Glomerular endothelial cell (primary cell): ENCODE measurements around the gene ACTG2. TPM values are rescaled to one million over a fixed set of nuclear protein-coding genes. Genes with fewer than 3 reads are reported as not detected.
"Not testable (repeated sequence)": the region's sequence is repeated elsewhere in the genome, so short reads cannot be mapped to it uniquely, and the experiment has no call there.

Experiments
- DNase-seq: peaks from one replicate; pipeline ENCODE4 v3.0.0-alpha.2; 2011; ENCODE audit warnings: low read depth, low spot score; ENCODE audit errors: extremely low read depth
- total RNA-seq: library from RNA; depleted of rRNA; stranded (reverse); fragments of >200 nt; gene quantifications from 2 replicates; pipeline ENCODE4 v1.2.3, GENCODE V29; 2015

ACTG2 gene
- total RNA-seq: 1.6 TPM in 1 of 2 replicates, not detected in the other

DNA sequence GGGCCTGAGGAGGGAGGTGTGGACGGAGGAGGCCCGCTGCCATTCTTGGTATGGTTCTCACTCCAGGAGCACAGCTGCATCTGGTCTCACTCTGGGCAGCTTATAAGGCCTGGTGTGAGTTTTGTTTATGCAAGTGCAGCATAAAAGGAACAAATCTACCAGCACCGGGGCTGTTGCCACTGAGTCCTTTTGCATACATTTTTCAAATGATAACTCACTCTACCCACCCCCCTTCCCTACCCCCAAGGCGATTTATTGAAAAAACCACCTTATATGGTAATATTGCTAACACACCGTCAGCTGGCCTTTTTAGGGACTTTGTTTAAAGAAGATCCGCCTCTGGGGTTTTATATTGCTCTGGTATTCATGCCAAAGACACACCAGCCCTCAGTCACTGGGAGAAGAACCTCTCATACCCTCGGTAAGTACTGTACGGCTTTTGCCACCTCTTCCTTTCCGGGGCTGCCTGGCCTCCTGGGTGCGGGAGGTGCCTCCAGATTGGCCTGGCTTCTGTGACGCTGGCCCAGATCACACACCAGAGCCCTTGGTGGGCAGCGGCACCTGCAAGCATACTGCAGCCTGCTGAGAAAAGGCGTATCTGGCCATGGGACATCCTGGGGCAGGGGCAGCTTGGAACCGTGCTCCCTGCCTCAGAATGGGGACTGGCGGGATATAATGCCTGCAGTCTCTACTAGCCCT is at the start of gene ACTG2:
TSS of gene ACTG2 (plus strand) at position 378 of the 699 bp plus-strand sequence. CDS start 8,304 bp downstream, outside the sequence.
- DNase-seq: no peak

DNA sequence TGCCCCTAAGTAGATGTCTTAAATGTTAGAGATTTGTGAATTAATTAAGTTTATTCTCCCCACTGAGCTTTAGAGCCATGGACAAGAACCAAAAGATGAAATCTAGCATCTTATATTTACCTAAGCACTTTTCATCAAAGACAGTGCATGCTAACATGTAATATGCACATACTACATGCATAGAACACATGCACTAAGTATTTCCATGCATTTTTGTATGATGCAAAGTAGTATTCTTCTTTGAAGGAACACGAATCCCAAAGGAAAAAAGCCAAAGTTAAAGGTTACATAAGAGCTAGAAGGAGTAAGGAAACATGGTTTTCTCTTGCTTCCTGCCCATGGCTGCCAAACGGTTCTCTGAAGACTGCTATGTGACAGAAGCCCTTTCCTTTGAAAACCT is 48.7 kb upstream of the ACTG2 start:
- no peak for DNase-seq

DNA sequence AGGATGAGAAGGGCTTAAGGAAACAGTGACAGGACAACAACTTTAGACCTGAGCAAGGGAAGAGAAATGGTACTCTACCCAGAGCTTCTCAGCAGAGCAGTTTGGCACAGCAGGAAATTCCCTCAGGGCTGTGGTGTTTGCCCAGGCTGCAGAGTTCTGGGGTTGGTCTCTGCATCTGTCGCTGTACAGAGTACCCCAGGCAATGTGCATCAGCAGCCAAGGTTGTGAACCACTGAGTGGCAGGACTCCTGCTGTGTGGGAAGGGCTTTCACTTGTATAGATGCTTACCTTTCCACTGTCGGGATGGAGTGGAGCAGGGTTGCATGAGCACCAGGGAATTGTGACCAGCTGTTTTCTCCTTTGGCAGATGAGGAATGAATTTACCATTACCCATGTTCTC is 42.8 kb upstream of the ACTG2 start:
- DNase-seq: no peak

DNA sequence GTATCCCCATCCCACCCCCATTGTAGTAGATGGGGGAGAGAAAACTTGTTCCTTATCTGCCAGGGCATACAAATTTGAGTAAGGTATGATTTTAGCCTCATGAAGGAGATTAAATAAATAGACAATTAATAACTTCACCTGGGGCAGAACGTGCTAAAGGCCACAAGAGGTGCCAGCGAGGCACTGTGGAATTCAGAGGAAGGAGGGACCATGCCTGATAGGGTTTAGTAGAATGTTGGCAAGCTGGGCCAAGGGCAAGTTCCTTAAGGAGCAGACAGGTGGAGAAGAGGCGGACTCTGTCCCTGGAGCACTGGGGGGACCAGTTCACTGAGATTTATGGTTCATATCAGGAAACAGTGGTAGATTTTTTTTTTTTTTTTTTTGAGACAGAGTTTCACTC is 41.5 kb upstream of the ACTG2 start:
- DNase-seq: no peak

DNA sequence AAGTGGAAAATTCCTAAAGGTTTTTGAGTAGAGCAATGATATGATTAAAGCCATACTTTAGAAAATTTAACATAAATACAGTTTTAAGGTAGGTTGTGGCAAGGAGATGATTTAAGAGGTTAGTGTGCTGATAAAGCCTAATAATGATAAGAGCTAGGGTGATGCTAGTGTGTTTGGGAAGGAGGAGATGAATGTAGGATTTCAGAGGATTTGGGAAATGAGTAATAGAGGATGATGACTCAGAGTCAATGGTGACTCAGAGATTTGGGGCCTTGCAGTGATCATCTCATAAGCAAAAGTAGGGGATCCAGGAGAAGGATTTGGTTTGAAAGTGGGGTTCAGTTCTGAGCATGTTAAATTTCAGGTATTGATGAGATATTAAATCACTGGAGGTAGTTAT is 40.8 kb upstream of the ACTG2 start:
- DNase-seq: peak; percentile 39

DNA sequence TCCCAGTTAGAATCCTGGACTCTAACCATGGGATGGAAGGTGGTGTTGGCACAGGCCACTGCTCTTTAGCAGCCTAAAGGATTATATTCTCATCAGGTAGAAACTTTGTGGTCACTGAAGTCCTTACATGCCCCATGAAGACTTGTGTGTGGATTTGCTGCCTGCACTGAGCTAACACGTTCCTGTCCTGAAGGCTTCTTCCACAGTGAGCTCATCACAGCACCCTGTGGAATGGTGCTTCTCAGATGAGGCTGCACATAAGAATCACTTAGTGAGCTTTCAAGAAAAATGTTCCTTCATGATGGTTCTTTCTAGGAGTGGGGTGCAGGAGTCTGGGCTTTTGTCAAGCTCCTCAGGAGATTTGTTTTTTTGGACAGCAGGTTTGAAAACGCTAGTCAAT is 37.3 kb upstream of the ACTG2 start:
- DNase-seq: no peak

DNA sequence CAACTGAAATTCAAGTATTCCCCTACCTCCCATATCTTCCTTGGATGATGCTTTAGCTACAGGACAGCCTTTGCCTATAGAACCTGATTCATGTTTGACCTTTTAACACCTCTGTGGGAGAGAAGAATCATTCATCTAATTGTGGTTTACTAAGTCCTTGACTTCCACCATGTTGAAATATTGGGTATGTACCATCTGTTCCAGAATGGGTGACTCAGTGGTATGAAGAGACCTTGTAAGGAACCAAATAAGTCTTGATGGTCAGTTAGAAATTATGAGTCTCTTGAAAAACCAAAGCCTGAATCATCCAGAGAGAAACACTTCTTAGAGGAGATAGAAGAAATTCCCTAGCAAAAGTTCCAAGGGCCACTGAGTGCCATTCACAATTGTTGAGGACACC is 36.6 kb upstream of the ACTG2 start:
- DNase-seq: no peak

DNA sequence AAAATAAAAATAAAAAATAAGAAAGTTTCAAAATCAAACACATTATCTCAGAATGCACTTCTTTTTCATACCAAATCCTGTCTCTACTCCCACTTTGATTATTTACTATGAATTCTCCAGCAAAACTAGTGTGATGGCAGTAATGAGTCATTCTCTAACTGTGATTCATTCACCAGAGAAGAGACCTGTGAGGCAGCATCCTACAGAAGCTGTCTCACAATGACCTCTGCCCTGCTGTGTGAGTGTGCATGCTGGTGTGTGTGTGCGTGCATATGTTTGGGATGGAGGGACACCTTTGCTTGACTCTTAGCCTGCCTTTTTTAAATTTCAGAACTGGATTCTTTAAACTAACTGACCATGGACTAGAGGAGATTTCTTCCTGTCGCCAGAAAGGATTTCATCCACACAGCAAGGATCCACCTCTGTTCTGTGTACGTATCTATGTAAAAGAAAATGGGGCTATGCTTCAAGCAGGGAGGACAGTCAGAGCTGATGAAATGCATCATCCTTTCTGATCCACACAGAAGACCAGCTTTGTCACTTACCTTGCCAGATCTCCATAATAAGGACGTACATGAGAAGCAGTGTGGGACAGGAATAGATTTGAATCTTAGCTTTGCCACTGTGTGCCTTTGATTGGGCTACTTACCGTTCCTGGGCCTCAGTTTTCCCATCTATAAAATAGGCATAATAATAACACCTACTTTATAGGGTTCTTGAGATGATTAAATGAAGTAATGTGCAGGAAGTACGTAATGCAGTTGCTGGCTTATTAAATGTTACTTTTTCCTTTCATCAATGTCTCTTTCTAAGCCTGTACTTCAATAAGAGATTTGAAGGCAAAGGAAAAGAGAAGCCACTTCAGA is 32.9 kb upstream of the ACTG2 start:
- peak; percentile 10 for DNase-seq

DNA sequence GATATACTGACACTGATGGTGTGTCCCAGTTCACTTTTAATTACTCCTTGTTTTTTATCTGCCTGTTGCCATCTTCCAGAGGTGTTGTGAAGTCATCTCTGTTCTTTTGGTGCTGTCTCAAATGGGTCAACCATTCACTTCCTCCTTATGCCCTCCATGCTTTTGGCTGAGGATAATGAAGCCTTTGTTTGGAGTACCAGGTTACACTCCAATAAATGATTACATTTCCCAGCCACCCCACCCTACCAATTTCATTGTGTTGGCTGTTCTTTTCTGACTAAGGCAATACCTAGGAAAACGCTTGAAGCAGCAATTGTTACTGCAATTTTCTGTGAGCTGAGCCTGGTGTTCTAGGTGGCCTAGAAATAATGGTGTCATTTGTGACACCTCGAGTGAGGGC is 29.8 kb upstream of the ACTG2 start:
- DNase-seq: no peak

DNA sequence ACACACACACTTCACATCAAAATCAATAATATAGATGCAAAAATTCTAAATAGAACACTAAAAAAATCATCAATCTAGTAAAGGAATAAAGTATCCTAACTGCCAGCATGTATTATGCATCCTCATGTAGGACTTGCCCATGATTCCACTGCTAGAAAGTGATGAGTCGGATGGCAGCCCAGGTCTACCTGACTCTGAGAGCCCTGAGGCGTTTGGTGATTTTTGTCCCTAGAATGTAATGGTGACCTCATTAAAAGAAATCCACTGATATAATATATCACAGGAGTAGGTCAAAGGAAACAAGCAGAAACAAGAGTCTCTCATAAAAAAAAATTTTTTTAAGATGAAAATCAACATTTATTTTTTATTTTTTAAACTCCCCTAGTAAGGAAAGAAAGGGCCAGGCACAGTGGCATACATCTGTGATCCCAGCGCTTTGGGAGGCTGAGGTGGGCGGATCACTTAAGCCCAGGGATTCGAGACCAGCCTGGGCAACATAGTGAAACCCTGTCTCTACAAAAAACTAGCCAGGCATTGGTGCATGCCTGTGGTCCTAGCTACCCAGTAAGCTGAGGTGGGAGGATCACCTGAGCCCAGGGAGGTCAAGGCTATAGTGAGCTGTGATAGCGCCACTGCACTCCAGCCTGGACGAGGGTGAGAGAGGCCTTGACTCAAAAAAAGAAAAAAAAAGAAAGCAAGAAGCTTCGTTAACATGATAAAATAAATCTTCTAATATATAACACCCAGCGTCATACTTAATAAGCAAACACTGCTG is 24.4 kb upstream of the ACTG2 start:
- DNase-seq: no peak

DNA sequence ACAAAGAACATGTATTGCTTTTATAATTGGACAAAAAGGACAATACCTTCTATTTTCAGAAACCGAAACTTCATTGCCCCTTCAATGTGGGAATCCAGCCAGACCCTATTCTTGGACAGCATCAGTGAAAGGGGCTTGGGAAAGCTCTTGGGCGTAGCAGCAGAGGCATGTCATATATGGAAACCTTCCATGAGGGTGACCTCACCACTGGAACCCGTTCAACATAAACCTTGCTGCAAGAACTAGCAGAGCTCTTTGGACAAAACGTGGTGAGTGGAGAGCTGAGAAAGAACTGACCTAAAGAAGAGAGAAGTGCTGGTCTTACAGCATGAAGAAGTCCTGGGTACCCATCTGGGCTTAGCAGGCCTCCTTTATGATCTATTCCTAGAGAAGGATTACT is 22.7 kb upstream of the ACTG2 start:
- DNase-seq: no peak

DNA sequence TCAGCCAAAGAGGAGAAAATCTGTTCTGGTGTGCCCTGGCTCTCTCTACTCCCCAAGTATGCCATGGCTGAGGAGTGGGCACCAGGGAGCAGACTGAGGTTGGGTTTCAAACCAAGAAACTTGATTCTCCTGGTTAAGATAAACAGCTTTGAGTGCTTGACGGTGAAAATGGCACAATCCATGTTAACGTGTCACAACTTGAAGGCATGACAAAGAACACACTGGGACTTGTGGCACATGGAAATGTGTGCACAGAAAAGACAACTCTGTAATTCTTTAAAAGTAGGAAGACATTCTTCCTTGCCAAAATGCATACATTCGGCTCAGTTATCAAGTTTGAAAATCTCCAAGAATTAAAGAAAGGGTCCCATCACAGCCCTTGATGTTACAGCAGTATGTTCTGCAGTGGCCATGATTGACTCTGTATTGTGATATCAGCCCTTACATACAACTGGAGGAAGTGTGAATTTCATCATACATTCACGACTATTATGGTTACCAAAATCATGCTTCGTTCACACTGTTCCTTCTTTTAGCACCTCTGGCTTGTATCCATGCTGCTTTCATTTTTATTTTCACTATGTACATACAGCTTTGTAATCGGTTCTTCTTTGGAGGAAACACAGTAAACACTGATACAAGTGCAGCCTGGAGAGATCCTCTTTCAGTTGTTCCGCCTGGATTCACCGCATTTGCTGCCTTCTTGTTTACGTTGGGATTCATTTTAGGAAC is 15.6 kb upstream of the ACTG2 start:
- DNase-seq: no peak

DNA sequence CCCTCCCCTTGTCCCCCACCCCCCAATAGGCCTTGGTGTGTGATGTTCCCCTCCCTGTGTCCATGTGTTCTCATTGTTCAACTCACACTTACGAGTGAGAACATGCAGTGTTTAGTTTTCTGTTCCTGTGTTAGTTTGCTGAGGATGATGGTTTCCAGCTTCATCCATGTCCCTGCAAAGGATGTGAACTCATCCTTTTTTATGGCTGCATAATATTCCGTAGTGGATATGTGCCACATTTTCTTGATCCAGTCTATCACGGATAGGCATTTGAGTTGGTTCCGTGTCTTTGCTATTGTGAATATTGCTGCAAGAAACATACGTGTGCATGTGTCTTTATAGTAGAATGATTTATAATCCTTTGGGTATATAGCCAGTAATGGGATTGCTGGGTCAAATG is 14.8 kb upstream of the ACTG2 start:
- DNase-seq: not testable (repeated sequence)

DNA sequence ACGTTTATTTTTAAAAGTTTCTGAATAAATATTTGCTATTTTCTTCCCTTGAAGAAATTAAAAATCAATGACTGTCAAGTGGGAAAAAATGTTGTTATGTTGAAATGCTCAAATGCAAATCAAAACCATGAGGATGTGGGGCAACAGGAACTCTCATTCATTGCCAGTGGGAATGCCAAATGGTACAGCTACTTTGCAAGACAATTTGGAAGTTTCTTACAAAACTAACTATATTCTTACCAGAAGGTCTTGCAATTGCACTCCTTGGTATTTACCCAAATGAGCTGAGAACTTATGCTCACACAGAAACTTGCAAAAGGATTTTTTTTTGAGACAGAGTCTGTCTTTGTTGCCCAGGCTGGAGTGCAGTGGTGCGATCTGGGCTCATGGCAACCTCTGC is 7.4 kb upstream of the ACTG2 start:
- no peak for DNase-seq

DNA sequence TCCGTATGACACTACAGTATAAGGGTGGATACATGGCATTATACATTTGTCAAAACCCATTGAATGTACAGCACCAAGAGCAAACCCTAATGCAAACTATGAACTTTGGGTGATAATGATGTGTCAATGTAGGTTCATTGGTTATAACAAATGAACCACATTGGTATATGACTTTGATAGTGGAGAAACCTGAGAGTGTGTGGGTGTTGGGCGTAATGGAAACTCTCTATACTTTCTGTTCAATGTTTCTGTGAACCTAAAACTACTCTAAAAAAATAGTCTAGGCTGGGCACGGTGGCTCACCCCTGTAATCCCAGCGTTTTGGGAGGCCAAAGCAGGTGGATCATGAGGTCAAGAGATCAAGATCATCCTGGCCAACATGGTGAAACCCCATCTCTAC is 6.5 kb upstream of the ACTG2 start:
- DNase-seq: no peak

DNA sequence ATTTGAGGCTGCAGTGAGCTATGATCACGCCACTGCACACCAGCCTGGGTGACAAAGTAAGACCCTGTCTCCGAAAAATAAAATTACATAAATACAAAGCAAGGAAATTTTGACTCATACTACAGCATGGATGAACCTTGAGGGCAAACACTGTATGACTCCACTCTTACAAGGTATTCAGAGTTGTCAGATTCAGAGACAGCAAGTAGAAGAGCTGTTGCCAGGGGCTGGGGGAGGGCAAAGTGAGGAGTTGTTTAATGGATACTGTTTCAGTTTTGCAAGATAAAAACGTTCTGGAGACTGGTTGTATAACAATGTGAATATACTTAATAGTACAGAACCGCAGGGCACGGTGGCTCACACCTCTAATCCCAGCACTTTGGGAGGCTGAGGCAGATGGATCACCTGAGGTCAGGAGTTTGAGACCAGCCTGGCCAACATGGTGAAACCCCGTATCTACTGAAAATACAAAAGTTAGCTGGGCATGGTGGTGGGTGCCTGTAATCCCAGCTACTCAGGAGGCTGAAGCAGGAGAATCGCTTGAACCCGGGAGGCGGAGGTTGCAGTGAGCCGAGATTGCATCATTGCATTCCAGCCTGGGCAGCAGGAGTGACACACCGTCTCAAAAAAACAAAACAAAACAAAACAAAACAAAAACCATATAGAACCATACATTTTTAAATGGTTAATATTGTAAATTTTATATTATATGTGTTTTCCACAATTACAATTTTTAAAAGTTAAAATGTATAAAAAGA is 5.0 kb upstream of the ACTG2 start:
- DNase-seq: not testable (repeated sequence)

DNA sequence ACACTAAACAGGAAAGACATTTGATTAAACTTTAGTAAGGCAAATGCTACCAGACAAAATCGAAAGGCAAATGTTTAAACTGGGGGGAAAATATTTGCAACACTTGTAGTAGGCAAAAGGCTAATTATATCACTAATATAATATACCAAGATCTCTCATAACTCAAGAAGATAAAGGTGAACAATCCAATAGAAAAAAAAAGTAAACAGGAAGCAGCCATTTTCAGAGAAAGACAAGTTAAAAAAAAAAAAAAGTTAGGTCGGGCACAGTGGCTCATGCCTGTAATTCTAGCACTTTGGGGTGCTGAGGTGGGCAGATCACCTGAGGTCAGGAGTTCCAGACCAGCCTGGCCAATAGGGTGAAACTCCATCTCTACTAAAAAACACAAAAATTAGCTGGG is 4.4 kb upstream of the ACTG2 start:
- DNase-seq: no peak

DNA sequence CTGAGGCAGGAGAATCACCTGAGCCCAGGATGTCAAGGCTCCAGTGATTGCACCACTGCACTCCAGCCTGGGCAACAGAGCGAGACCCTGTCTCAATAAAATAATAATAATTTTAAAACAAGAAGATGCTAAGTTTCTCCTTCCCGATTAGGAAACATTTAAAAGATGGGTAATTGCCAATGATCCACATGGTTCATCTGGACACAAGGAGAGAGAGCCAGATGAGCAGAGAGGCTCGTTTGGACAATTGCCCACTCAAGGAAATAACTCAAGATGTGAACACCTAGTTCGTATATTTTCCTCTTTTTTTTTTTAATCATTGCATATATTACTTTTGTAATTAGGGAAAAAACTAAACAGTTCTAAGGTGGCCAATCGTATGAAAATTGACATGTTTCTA is 3.6 kb upstream of the ACTG2 start:
- no peak for DNase-seq

DNA sequence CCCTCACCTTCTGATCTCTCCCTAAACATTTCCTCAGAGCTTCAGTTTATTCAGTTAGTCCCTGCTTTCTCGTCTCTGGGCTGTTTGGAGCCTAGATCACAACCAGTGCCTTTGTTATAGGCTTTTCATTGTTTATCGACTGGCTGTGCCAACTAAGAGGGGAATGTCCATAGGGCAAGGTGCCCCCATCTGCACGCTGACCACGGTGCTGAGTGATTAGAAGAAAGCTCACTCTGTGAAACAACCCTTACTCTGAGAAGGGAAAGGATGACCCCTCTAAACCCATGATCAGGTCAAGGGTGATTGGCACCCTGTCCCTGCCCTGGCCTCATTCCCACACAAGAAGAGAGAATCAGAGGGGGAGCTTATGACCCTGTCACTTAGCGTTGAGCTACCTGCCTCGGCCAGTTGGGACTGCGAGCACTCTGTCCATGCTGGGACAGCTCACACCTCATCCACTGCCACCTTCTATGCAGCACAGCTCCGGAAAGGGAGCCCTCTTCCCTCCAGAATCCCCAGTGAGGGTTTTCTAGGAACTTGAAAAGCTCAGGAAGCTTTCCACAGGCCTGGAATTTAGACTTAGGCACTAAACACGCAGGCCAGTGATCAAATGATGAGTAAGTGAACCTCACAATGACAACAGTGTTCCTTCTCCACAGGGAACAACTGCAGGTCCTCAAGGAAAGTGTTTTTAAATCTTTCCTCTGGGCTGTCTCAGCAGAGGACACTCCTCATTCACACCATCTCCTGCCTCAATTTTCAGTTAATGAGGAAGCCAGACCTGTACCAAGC is 2.3 kb upstream of the ACTG2 start:
- no peak for DNase-seq
